ENCODE measurements around the gene CISD3.

Gene CISD3

GRCh38 chr17:38746004-38746848 lies 16.1 kb downstream of the CISD3 start:
- no peak for DNase-seq

- no peak for DNase-seq
Observed at GRCh38 chr17:38746849-38747462, 16.8 kb downstream of the CISD3 start.

GRCh38 chr17:38747463-38748148 lies 17.5 kb downstream of the CISD3 start:
- DNase-seq, result no peak

GRCh38 chr17:38748149-38748891 lies 18.2 kb downstream of the CISD3 start, which contains the start of gene PCGF2:
Gene PCGF2 (minus strand): TSS chr17:38748336. CDS start chr17:38740402, 7,934 bp downstream.
- peak; percentile 92 for DNase-seq

- DNase-seq, result no peak
Observed at GRCh38 chr17:38748892-38749222, 18.7 kb downstream of the CISD3 start.

GRCh38 chr17:38749223-38750043 lies 19.3 kb downstream of the CISD3 start:
- DNase-seq, result peak; percentile 67

GRCh38 chr17:38750044-38750311 lies 19.8 kb downstream of the CISD3 start:
- no peak for DNase-seq

- DNase-seq, result peak; percentile 51
Observed at GRCh38 chr17:38750312-38751121, 20.4 kb downstream of the CISD3 start.

- peak; percentile 39 for DNase-seq
Observed at GRCh38 chr17:38751144-38751807, 21.1 kb downstream of the CISD3 start.

- peak; percentile 83 for DNase-seq
Observed at GRCh38 chr17:38751808-38752307, 21.7 kb downstream of the CISD3 start.

GRCh38 chr17:38752308-38753070 lies 22.3 kb downstream of the CISD3 start, which contains the start of gene PSMB3:
Gene PSMB3 (plus strand): TSS chr17:38752741. CDS start chr17:38752827, 86 bp downstream.
- peak; percentile 99 for DNase-seq

GRCh38 chr17:38753071-38753506 lies 22.9 kb downstream of the CISD3 start:
- no peak for DNase-seq

GRCh38 chr17:38761612-38762011 lies 31.5 kb downstream of the CISD3 start:
- DNase-seq, result no peak

GRCh38 chr17:38762231-38762630 lies 32.1 kb downstream of the CISD3 start:
- DNase-seq, result no peak

- DNase-seq, result no peak
Observed at GRCh38 chr17:38766341-38766740, 36.2 kb downstream of the CISD3 start.

- DNase-seq, result no peak
Observed at GRCh38 chr17:38768417-38768816, 38.3 kb downstream of the CISD3 start.

GRCh38 chr17:38773258-38773657 lies 43.1 kb downstream of the CISD3 start:
- DNase-seq, result no peak

- no peak for DNase-seq
Observed at GRCh38 chr17:38777641-38778250, 47.6 kb downstream of the CISD3 start.
